Parathyroid adenoma (tissue), 2 donors: Measurements from ENCODE around the gene GLRX2.

Experiments
- H2AFZ ChIP-seq: fragments of 300-600 bp; sonication (generic); one replicate; pipeline ENCODE4 v1.7.0; 2017; ENCODE audit warnings: antibody characterized with exemption, mild to moderate bottlenecking
- H3K27ac ChIP-seq: fragments of 300-600 bp; sonication (generic); one replicate; pipeline ENCODE4 v1.7.0; 2017
- H3K27me3 ChIP-seq: fragments of 300-600 bp; sonication (generic); one replicate; pipeline ENCODE4 v1.7.0; 2017; ENCODE audit warnings: low read length; ENCODE audit not compliant: control insufficient read depth, insufficient read depth
- H3K36me3 ChIP-seq: fragments of 300-600 bp; sonication (generic); one replicate; pipeline ENCODE4 v1.7.0; 2017; ENCODE audit warnings: low read length; ENCODE audit not compliant: control insufficient read depth, insufficient read depth
- H3K4me1 ChIP-seq: fragments of 300-600 bp; sonication (generic); one replicate; pipeline ENCODE4 v1.7.0; 2017; ENCODE audit warnings: control low read depth
- H3K4me2 ChIP-seq: fragments of 300-600 bp; sonication (generic); one replicate; pipeline ENCODE4 v1.7.0; 2017; ENCODE audit warnings: low read length
- H3K4me3 ChIP-seq: fragments of 300-600 bp; sonication (generic); one replicate; pipeline ENCODE4 v1.7.0; 2017; ENCODE audit warnings: low read depth, low read length
- H3K79me2 ChIP-seq: fragments of 300-600 bp; sonication (generic); one replicate; pipeline ENCODE4 v1.7.0; 2017; ENCODE audit warnings: control low read depth
- H3K9ac ChIP-seq: fragments of 300-600 bp; sonication (generic); one replicate; pipeline ENCODE4 v1.7.0; 2017; ENCODE audit warnings: mild to moderate bottlenecking
- H3K9me3 ChIP-seq: fragments of 300-600 bp; sonication (generic); one replicate; pipeline ENCODE4 v1.7.0; 2017; ENCODE audit warnings: low read length; ENCODE audit not compliant: control insufficient read depth
- CTCF ChIP-seq: fragments of 300-600 bp; sonication (generic); IDR thresholded peaks from one replicate; pipeline ENCODE4 v1.7.0; 2017; ENCODE audit warnings: antibody characterized with exemption, mild to moderate bottlenecking
- donor health status: primary hyperparathyroidism.

GLRX2 gene

GRCh38 chr1:193069748-193070385 is 35.3 kb downstream of the GLRX2 start:
- H3K4me2 ChIP-seq, result no peak overlapping the region
- peaks cover 24% of the 10 kb centered on the region for H3K79me2 ChIP-seq
- H3K27me3 ChIP-seq, result no peaks in the 10 kb centered on the region
- TF ChIP-seq CTCF, result no peak
- H3K9ac ChIP-seq, result no peak overlapping the region
- H3K4me1 ChIP-seq, result no peaks in the 10 kb centered on the region
- H3K27ac ChIP-seq, result no peak overlapping the region
- no peak overlapping the region for H3K4me3 ChIP-seq
- H3K9me3 ChIP-seq, result no peaks in the 10 kb centered on the region
- no peaks in the 10 kb centered on the region for H3K36me3 ChIP-seq
- no peak overlapping the region for H2AFZ ChIP-seq

GRCh38 chr1:193068013-193068412 is 37.2 kb downstream of the GLRX2 start:
- Histone ChIP-seq H3K9ac (no peak overlapping the region), H3K4me1 (no peaks in the 10 kb centered on the region), H3K9me3 (no peaks in the 10 kb centered on the region), H3K27ac (no peak overlapping the region), H3K27me3 (no peaks in the 10 kb centered on the region), H3K79me2 (peaks cover 32% of the 10 kb centered on the region), H3K36me3 (no peaks in the 10 kb centered on the region), H3K4me2 (no peak overlapping the region), H2AFZ (no peak overlapping the region), H3K4me3 (no peak overlapping the region)
- no peak for TF ChIP-seq CTCF

- Histone ChIP-seq H3K27ac (no peak overlapping the region), H3K79me2 (peaks cover 38% of the 10 kb centered on the region), H2AFZ (no peak overlapping the region), H3K36me3 (no peaks in the 10 kb centered on the region), H3K27me3 (no peaks in the 10 kb centered on the region), H3K4me2 (no peak overlapping the region), H3K4me1 (no peaks in the 10 kb centered on the region), H3K9ac (no peak overlapping the region), H3K4me3 (no peak overlapping the region), H3K9me3 (no peaks in the 10 kb centered on the region)
- no peak for TF ChIP-seq CTCF
Observed at GRCh38 chr1:193066606-193067005, 38.6 kb downstream of the GLRX2 start.

- no peaks in the 10 kb centered on the region for H3K36me3 ChIP-seq
- no peak overlapping the region for H3K9ac ChIP-seq
- no peaks in the 10 kb centered on the region for H3K4me1 ChIP-seq
- H2AFZ ChIP-seq, result no peak overlapping the region
- H3K4me2 ChIP-seq, result no peak overlapping the region
- H3K79me2 ChIP-seq, result peaks cover 38% of the 10 kb centered on the region
- no peaks in the 10 kb centered on the region for H3K27me3 ChIP-seq
- TF ChIP-seq CTCF, result no peak
- no peaks in the 10 kb centered on the region for H3K9me3 ChIP-seq
- H3K27ac ChIP-seq, result no peak overlapping the region
- H3K4me3 ChIP-seq, result no peak overlapping the region
Observed at GRCh38 chr1:193065954-193066353, 39.3 kb downstream of the GLRX2 start.
